Inflammatory macrophage (primary cell): ENCODE measurements around the gene ATL2.
"Not testable (repeated sequence)": the region's sequence is repeated elsewhere in the genome, so short reads cannot be mapped to it uniquely, and the experiment has no call there.

Experiments used
- DNase-seq, 2 donors: peaks; one replicate each; pipeline ENCODE4 v3.0.0-alpha.2; 2020 to 2022
- total RNA-seq, 18 experiments: gene quantifications; one replicate each; lab custom pipeline; 2026; ENCODE audit warnings: mixed read lengths in 6 of 18, inconsistent platforms in 2 of 18; lab: John Stamatoyannopoulos, UW

Gene ATL2
- total RNA-seq: 17.0 to 52.8 (median 39.3) reads per million in 18 experiments

GRCh38 chr2:38377050-38377828 lies at the start of gene ATL2:
Gene ATL2, minus strand, starts transcription at chr2:38377273. Its CDS starts 13 bp downstream, at chr2:38377260.
- DNase-seq: peak; percentile 93

GRCh38 chr2:38423763-38424162 lies 46.7 kb upstream of the ATL2 start:
- DNase-seq: no peak

- DNase-seq: no peak
Measured at GRCh38 chr2:38421274-38422056, 44.4 kb upstream of the ATL2 start.

- DNase-seq: no peak
Measured at GRCh38 chr2:38419499-38419898, 42.4 kb upstream of the ATL2 start.

GRCh38 chr2:38418735-38419134 lies 41.7 kb upstream of the ATL2 start:
- DNase-seq: no peak

- DNase-seq: no peak
Measured at GRCh38 chr2:38417745-38418689, 40.9 kb upstream of the ATL2 start.

- DNase-seq: no peak
Measured at GRCh38 chr2:38416296-38417036, 39.4 kb upstream of the ATL2 start.

GRCh38 chr2:38415728-38416291 lies 38.7 kb upstream of the ATL2 start:
- DNase-seq: no peak

- DNase-seq: no peak
Measured at GRCh38 chr2:38415023-38415422, 38.0 kb upstream of the ATL2 start.

- DNase-seq: not testable (repeated sequence)
Measured at GRCh38 chr2:38412235-38412871, 35.3 kb upstream of the ATL2 start.

GRCh38 chr2:38409156-38410102 lies 32.4 kb upstream of the ATL2 start:
- DNase-seq: no peak

- no peak for DNase-seq
Measured at GRCh38 chr2:38407111-38407682, 30.1 kb upstream of the ATL2 start.

- DNase-seq: no peak
Measured at GRCh38 chr2:38406597-38407110, 29.6 kb upstream of the ATL2 start.

- no peak for DNase-seq
Measured at GRCh38 chr2:38405917-38406596, 29.0 kb upstream of the ATL2 start.

GRCh38 chr2:38400513-38400912 lies 23.4 kb upstream of the ATL2 start:
- no peak for DNase-seq

- DNase-seq: no peak
Measured at GRCh38 chr2:38398739-38399138, 21.7 kb upstream of the ATL2 start.

GRCh38 chr2:38394903-38395341 lies 17.8 kb upstream of the ATL2 start:
- DNase-seq: no peak

GRCh38 chr2:38394041-38394440 lies 17.0 kb upstream of the ATL2 start:
- DNase-seq: no peak

- no peak for DNase-seq
Measured at GRCh38 chr2:38390947-38391346, 13.9 kb upstream of the ATL2 start.
